Ishikawa (cell line): ENCODE data around the gene HCN1.

Experiments used
- CEBPB ChIP-seq: IDR thresholded peaks from 2 replicates; pipeline ENCODE4 v1.6.1; 2012
- EGR1 ChIP-seq: IDR thresholded peaks from 2 replicates; pipeline ENCODE4 v1.6.1; 2012
- EP300 ChIP-seq: IDR thresholded peaks from 2 replicates; pipeline ENCODE4 v1.6.1; 2012; ENCODE audit warnings: borderline replicate concordance
- FOXM1 ChIP-seq: IDR thresholded peaks from 2 replicates; pipeline ENCODE4 v1.6.1; 2012; ENCODE audit warnings: low read depth, borderline replicate concordance
- RAD21 ChIP-seq: IDR thresholded peaks from 2 replicates; pipeline ENCODE4 v1.6.1; 2012; ENCODE audit warnings: low read depth
- TF ChIP-seq, protein P1 (sequence below): IDR thresholded peaks from 2 replicates; pipeline ENCODE4 v1.6.1; 2012; ENCODE audit warnings: low read depth, mild to moderate bottlenecking
- TF ChIP-seq, protein P2 (sequence below): IDR thresholded peaks from 2 replicates; pipeline ENCODE4 v1.6.1; 2012
- TF ChIP-seq, protein P3 (sequence below): IDR thresholded peaks from 2 replicates; pipeline ENCODE4 v1.6.1; 2012

DNA sequence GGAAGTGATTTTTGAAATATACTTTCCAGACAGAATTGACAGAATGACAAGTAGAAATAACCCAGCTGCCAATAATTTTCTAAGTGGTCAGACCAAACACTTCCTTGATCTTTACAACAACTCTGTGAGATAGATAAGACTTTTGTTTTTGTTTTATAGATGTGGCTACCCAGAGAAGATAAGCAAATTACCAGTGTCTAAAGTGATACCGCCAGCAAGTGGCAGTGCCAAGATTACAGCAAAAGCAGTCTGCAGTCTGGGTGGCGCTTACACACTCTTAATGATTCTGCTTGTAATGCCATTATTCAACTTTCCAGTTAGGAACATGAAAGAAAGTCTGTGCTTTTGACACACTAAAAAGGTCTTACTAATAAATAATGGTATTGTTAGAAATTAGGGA is 92.1 kb downstream of the HCN1 start:
- TF ChIP-seq, protein P1, sequence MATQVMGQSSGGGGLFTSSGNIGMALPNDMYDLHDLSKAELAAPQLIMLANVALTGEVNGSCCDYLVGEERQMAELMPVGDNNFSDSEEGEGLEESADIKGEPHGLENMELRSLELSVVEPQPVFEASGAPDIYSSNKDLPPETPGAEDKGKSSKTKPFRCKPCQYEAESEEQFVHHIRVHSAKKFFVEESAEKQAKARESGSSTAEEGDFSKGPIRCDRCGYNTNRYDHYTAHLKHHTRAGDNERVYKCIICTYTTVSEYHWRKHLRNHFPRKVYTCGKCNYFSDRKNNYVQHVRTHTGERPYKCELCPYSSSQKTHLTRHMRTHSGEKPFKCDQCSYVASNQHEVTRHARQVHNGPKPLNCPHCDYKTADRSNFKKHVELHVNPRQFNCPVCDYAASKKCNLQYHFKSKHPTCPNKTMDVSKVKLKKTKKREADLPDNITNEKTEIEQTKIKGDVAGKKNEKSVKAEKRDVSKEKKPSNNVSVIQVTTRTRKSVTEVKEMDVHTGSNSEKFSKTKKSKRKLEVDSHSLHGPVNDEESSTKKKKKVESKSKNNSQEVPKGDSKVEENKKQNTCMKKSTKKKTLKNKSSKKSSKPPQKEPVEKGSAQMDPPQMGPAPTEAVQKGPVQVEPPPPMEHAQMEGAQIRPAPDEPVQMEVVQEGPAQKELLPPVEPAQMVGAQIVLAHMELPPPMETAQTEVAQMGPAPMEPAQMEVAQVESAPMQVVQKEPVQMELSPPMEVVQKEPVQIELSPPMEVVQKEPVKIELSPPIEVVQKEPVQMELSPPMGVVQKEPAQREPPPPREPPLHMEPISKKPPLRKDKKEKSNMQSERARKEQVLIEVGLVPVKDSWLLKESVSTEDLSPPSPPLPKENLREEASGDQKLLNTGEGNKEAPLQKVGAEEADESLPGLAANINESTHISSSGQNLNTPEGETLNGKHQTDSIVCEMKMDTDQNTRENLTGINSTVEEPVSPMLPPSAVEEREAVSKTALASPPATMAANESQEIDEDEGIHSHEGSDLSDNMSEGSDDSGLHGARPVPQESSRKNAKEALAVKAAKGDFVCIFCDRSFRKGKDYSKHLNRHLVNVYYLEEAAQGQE: no peak
- TF ChIP-seq RAD21 (no peak), EGR1 (no peak), EP300 (no peak), FOXM1 (no peak), CEBPB (no peak)
- TF ChIP-seq, protein P2, sequence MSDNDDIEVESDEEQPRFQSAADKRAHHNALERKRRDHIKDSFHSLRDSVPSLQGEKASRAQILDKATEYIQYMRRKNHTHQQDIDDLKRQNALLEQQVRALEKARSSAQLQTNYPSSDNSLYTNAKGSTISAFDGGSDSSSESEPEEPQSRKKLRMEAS: no peak
- TF ChIP-seq, protein P3, sequence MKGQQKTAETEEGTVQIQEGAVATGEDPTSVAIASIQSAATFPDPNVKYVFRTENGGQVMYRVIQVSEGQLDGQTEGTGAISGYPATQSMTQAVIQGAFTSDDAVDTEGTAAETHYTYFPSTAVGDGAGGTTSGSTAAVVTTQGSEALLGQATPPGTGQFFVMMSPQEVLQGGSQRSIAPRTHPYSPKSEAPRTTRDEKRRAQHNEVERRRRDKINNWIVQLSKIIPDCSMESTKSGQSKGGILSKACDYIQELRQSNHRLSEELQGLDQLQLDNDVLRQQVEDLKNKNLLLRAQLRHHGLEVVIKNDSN: no peak
